GM19328 (cell line): Measurements from ENCODE around the gene FMN1.

Experiments
- ATAC-seq: cut with Tn5 transposase; IDR thresholded peaks from one replicate; pipeline ENCODE4 v1.9.1; 2021; ENCODE audit warnings: mild to moderate bottlenecking, moderate library complexity; ENCODE audit not compliant: unreplicated experiment

FMN1 gene

DNA sequence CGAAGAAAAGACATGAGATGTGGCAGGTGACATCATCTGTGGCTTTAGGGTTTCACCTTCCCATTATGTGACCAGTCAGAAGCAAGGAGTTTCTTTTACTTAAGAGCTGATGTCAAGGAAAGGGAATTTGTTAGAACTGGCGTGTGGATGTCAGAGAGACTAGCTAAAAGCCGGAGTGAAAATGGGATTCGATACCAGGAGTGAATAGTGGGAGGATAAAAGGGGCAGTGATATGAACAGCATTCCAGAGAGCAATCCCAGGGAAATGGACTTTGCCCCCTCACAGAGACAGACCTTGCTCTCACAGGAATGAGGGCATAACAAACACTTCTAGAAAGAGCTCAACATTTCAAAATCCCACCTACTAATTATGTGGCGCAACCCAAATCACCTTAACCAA is 5.9 kb upstream of the FMN1 start:
- ATAC-seq = no peak

DNA sequence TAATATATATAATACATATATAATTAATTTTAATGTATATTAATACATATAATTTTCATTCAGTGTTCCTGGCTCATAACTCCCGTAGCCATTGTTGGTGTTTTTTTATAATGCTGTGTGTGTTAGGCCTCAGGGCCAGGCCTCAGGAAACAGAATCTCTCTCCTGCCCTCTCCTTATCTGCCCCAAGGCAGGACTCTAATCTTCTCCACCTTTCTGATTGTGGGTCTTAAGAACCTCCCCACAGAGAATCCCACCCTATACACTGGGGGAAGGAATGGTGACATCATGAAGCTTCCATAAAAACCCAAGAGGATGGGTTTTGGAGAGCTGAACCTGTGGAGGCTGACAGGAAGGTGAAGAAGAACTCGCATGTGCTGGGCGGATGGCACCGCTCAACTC is 4.0 kb upstream of the FMN1 start:
- no peak for ATAC-seq

DNA sequence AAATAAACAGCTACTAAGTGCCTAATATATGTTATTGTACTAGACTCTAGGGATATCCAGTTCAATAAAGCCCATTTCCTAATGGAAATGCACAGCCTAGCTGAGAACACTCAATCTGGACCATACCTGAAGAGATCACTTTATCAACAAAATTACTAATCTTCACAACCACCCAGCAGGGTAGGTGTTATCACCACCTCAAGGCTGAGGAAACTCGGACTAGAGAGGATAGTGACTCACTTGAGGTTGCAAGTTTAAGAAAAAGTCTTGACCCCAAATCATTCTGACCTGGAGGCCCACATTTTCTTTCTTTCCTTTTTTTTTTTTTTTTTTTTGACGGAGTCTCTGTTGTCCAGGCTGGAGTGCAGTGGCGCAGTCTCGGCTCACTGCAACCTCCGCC is 3.1 kb upstream of the FMN1 start:
- ATAC-seq = no peak

DNA sequence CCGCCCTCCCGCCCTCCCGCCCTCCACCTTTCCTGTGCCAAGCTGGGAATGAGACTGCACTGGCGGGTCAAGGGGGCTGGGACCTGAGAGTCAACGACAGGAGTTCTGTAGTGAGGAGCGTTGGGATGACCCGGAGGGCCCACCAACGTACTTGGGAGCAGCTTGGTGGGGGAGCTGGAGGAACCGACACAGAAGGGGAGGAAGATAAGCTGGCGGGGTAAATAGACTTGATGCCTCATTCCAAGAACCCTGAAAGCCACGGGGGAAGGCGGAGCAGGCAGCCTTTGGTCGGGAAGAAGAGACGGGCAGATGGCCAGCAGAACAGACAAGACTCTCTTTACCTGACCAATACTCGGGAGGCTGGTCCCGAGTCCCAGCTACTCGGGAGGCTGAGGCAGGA is 277 bp downstream of the FMN1 start:
- no peak for ATAC-seq

DNA sequence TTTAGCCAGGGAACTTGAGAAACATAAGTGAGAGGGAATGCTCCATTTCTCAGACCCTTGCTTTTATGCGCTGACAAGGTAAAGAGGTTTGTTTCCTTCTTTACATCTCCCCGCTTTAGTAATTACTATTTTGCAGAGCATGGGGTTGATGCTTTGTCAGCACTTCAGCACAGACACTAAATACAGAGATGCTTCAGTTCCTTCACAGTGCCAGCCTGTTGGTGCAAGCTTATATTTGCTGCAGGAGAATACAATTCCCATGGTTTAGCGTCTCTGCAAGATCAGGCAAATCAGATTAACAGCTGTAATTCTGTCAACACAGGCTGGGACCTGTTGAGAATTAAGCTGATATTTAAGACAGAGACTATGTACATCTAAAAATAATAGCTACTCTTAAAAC is 2.9 kb downstream of the FMN1 start:
- no peak for ATAC-seq

DNA sequence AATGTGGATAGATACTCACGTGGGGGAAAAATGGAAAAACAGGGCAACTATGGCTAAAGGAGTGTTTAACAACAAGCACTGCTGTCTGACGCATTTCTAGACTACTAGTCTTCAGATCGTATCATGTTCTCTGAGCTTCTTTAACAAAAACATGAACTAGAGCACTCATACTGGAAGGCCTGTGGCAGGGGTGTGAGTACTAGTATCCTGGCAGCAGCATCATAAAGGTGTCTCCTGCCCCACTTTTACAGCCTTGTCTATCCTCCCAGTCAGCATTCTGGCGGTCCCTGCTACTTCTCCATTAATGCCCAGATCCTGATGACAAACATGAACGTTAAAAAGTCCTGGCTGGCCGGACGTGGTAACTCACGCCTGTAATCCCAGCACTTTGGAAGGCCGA is 4.0 kb downstream of the FMN1 start:
- ATAC-seq = no peak

DNA sequence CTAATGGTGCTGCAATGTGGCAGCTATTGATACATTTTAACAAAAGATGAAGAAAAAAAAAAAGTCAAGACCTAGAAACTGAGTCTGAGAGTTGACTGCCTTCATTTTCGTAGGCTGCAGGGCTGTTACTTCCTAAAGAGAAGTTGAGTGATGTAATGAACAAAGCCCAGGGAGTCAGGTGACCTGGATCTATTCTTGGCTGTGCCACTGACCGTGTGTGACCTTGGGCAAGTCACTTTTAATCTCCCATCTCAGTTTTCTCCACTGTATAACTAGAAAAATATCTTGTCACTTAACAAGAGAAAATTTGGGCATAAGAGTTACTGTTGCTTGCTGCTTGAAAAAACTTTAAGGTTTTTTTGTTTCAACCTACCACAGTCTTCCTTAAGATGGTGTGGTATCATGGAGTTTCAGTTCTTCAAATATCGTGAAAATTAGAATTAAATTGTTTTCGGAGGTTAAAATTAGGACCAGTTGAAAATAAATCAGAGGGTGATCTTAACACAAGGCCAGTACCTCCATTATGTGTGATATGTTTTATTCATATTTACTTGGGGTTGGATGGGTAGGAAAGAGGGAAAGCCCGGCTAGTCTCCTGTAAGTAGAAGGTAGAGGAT is 5.8 kb downstream of the FMN1 start:
- no peak for ATAC-seq

DNA sequence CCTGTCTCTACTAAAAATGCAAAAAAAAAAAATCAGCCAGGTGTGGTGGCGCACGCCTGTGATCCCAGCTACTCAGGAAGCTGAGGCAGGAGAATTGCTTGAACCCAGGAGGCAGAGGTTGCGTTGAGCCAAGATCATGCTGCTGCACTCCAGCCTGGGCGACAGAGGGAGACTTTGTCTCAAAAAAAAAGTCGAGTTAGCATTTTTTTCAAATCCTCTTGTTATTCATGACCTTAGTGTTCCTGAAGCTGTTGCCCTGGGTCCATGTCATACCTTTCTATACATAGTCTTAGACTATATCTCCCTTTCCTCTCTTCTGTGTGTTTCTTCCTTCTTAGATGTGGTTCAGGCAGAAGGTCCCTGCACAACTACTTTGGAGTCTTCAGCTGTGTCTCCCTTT is 6.4 kb downstream of the FMN1 start:
- no peak for ATAC-seq

DNA sequence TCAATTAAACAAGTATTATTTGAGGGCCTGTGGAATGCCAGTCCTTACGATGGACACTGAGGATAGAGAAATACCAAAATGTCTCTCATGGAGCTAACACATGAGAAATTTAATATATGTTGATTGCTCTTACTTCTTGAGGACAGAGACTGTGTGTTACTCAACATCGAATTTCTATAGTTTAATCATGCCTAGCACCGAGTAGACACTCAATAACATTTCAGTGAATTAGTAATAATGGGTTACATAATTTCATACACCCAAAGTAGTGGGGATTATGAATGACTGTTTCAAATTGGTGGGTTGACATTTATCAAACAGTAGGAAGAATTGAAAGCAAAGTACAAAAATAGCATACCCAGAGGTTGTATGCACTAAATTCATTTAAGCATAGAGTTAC is 11.2 kb downstream of the FMN1 start:
- no peak for ATAC-seq

DNA sequence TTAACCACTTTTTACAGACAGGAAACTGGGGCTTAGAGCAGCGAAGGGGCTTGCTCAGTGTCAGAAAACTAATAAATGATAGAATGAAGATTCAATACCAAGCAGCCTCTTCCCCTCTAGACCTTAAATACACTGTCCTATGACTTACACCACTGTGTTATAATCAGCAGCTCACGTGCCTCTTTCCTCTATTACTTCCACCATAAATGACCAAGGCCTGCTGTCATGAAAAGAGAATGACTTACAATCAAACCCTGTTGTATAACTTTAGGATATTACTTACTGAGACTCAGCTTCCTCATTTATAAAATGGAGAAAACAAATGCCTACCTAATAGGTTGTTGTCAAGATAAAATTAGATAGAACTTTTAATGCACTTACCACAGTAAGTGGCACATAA is 11.6 kb downstream of the FMN1 start:
- ATAC-seq = no peak

DNA sequence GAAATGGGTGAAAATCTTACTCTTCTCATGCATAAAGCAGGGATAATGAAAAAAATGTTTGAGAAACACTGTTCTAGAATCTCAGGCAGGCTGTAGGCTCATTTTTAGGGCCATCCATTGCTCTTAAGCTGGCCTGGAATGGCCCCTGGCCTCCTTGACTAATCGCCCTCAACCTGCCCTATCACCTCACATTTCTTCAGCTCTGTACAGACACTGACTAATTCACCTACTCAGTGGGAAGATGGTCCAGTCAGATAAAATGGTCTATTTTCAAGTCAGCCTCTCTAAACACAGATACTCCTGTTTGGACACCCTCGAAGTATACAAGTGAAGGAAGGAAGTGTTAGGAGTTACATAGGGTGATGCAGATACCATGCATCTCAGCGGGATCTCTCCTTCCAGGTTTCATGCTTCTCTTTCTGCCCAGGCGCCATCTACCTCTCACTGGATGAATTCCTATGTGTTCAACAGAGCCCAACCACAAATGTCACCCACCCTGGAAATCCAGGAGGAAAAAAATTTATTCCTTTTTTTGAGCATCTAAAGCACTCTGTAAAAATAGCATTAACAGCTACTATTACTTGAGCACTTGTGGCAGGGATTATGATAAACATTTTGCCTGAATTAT is 12.1 kb downstream of the FMN1 start:
- ATAC-seq = no peak

DNA sequence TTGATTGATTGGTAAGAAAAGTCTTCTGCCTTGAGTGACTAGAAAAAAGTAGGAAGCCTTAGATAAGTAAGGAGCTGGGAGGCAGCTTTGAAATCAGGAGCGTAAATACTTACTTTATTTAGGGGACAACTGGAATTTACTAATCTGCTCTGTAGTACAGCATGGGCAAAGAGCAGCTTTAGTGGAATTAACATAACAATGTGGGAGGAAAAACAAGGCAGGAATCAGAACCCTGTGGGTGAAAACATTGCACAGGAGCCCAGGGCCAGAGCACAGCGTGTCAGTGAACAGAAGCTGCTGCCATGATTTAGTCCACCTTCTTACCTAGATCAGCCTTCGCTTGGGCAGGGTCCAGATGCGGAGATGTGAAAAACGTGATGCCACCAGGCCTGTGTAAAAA is 14.6 kb downstream of the FMN1 start:
- no peak for ATAC-seq

DNA sequence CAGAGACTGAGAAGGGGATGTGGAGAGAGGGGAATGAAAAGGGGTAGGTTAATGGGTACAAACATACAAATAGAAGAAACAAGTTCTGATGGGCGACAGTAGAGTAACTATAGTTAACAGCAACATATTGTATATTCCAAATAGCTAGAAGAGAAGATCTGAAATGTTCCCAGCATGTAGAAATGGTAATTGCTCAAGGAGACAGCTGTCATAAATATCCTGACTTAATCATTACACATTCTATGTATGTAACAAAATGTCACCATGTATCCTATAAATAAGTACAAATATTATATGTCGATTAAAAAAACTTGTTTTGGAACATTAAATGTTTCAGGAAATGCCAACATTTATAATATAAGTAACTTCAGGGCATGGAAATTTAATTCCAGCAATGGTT is 23.3 kb downstream of the FMN1 start:
- no peak for ATAC-seq

DNA sequence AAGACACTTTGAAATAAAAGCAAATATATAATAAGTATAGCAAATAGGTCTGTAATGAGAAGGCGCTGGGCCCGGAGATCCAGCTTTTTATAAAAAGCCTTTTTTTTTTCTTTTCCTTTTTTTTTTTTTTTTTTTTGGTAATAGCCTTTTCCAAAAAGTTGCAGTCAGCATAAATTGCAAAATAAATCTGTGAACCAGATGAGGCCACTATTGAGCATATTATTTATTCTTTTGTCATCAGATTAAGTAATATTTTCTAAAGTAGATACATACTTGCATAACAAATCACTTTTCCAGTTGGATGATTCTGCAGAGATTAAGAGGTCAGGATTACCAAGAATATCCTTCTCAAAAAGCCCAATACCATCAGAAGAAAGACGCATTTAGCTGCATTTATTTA is 24.9 kb downstream of the FMN1 start:
- ATAC-seq = no peak

DNA sequence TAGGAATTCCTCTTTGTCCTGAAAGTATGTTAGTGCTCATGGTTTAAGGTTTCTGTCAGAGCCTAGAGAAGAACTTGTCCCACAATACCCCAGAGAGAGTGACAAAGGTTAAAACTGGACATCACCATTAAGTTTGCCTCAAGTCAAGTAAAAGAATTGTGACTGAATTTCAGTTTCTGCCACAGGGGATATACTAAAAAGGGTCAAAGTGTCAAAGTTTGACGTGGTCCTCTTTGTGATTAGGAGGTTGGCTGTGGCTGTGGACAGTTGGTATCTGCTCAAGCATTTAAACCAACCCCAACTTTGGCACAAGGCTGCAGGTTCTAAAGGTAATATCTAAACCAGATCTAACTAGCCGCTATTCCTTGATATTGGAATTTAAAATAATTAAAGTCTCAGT is 26.1 kb downstream of the FMN1 start:
- no peak for ATAC-seq

DNA sequence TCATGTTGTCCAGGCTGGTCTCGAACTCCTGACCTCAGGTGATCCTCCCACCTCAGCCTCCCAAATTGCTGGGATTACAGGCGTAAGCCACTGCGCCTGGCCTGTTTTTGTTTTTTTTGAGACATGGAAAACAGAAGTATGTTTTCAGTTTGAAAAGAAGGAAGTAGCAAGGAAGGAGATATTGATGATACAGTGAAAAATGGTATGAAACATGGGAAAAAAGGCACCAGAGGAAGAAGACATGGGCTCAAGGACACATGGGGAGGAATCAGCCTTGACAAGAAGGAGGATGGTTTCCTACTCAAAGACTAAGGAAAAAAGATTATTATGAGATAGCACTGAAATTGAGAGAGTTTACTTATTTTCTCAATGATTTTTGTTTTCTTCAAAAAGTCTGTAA is 30.7 kb downstream of the FMN1 start:
- no peak for ATAC-seq

DNA sequence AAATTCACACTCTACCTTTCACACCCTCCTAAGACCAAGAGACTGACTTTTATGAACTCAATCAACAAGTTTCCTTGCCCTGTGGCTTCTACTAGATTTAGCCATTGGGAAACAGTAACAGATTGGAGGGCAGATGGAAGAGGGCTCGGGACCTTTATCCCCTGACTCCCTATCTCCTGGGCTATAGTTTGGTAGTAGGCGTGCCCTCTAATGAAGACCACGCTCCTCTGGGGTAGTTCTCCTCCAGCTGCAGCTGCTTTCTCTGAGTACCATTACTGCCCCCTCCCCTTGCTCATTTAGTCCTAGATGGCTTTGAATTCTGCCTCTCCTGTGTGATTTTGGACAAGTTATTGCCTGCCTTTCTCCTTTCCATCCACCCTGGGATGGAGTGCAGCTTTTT is 33.3 kb downstream of the FMN1 start:
- no peak for ATAC-seq

DNA sequence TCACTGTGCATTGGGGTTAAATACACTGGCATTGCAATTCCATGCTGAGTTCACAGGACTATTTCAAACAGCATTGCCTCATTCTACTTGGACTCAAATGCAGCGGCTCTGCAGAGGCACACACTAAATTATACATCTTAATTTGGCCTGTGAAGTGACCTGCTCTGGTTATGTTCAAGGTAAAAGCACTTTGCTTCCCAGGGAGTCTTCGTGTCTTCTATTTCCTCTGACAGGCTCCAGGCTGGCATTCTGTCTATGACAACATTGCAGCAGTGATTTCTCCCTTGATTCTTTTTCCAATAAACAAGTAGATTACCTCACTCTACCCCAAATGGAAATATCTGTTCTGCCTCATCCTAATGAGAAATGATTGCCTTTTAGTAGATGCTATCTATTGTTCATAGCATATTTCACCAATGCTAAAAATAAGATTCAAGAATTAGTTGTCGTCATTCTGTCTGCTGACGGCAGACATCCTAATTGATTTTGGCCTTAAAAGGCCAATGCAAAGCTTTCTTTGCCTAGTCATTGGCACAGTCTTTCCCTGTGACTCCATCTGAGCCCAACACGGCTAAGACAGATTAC is 33.8 kb downstream of the FMN1 start:
- no peak for ATAC-seq

DNA sequence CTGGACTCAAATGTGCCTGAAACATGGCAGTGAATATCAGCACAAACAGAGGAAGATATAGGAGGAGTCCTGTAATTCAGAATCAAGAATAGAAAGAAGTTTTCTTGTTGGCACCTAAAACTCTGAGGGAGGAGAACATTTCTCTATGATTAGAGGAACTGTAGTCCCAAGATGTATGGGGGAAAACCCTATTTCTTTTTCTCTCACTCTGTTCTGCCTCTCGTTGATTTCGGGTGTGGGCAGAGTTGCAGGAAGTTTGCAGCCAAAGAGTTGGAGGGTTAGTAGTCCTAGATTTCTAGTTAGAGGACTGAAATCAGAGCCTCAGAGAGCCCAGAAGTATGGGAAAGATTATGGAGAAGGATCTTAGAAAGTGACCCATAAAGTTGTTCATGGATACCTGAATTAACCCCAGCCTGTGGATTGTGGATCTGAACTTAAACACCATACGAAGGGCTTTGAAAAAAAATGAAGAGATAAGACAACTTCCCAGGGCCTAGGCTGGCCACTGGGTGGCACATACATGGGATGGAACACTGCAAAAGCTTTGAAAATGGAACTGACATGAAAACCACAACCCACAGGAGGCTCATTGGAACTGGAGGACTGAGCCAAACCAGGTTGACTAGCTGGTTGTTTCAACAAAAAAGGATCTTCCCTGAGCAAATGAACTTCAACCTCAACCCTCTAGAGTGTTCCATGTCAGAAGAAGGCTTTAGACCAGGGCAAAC is 34.6 kb downstream of the FMN1 start:
- no peak for ATAC-seq

DNA sequence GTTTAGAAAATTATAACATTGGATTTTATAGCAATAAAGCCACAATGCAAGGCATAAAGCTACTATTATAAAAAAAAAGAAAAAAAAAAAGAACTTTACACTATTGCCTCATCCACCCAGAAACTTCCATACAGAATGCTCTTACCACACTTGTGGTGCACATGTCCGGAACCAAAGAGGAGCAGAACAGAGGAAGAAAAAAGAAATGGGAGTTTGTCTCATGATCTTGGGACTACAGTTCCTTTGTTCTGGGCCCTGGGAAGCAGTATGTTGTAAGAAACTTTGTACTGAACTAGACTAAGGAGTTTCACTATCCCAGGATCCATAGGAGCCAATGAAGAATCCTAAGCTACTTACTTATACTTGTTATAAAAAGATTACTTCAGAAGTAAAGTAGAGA is 36.1 kb downstream of the FMN1 start:
- ATAC-seq = no peak

DNA sequence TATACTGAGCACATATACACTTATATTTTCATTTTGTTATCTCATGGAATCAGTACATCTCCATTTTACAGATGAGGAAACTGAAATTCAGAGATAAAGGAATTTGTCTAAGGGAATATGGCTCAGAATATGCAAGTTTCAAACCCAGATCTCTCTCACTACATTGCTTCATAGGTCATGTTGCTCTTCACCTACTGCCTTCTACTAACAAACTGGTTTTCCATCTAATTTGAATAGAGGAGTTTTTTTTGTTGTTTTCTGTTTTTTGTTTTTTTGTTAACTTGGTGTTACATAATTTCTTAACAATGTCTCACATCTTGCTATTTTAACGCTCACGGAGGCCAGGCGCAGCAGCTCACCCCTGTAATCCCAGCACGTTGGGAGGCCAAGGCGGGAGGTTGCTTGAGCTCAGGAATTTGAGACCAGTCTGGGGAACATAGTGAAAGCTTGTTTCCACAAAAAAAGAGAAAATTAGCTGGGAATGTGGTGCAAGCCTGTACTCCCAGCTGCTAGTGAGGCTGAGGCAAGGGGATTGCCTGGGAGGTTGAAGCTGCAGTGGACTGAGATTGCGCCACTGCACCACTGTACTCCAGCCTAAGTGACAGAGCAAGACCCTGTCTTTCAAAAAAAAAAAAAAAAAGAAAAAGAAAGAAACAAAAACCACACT is 37.0 kb downstream of the FMN1 start:
- ATAC-seq = no peak
